Colonic mucosa (tissue), 4 donors: Measurements from ENCODE around the gene MACROD2. TPM values are rescaled to one million over a fixed set of nuclear protein-coding genes. Genes with fewer than 3 reads are reported as not detected.

Source experiments
- DNase-seq: peaks from one replicate; pipeline ENCODE4 v3.0.0-alpha.2; 2020
- H3K27ac ChIP-seq: fragments of 200-600 bp; one replicate; pipeline ENCODE4 v1.8.0; 2021
- H3K27me3 ChIP-seq: fragments of 200-600 bp; one replicate; pipeline ENCODE4 v1.8.0; 2021
- H3K36me3 ChIP-seq: fragments of 200-600 bp; one replicate; pipeline ENCODE4 v1.8.0; 2021
- H3K4me1 ChIP-seq: fragments of 200-600 bp; one replicate; pipeline ENCODE4 v1.8.0; 2021; ENCODE audit warnings: mild to moderate bottlenecking
- H3K4me3 ChIP-seq: fragments of 200-600 bp; one replicate; pipeline ENCODE4 v1.8.0; 2021
- H3K9ac ChIP-seq, 2 donors: one replicate each; pipeline ENCODE4 v1.7.0; 2013; ENCODE audit warnings: control low read depth in 2 of 2, low read depth in 2 of 2, low read length in 2 of 2
- H3K9me3 ChIP-seq: fragments of 200-600 bp; one replicate; pipeline ENCODE4 v1.8.0; 2021
- CTCF ChIP-seq: fragments of 200-600 bp; IDR thresholded peaks from one replicate; pipeline ENCODE4 v1.8.0; 2022; ENCODE audit warnings: antibody characterized with exemption, mild to moderate bottlenecking
- intact Hi-C: fragments of 100-400 bp; cut with DNase I; formaldehyde crosslinking; loops from one replicate; pipeline ENCODE4 v1.14.1; 2022
- total RNA-seq, 2 donors: library from RNA; stranded (reverse); fragmentation: NEBNext Ultra II Directional in 1 of 2; extraction: Animal tissue kit (Norgen Biotek cat#: 25700) in 1 of 2; gene quantifications; one replicate each; pipeline ENCODE4 v1.2.1, GENCODE V29; 2021
- donor health status: healthy.
- donor health status: DM: no; HTN: no; CAD: no.
- donor health status: DM: no; HTN: no; CAD: no.

MACROD2 gene
- total RNA-seq, 2 donors from 2014 or later, result 3.2 to 3.3 TPM

GRCh38 chr20:15162079-15162647 lies 1166.8 kb downstream of the MACROD2 start:
- H3K4me1 ChIP-seq, result no peaks in the 10 kb centered on the region
- H3K9ac ChIP-seq, result no peak overlapping the region
- no peak for TF ChIP-seq CTCF
- no peaks in the 10 kb centered on the region for H3K36me3 ChIP-seq
- no peaks in the 10 kb centered on the region for H3K9me3 ChIP-seq
- H3K27ac ChIP-seq, result no peak overlapping the region
- intact Hi-C loops, result no loop called here
- no peak for DNase-seq
- H3K4me3 ChIP-seq, result no peak overlapping the region
- no peaks in the 10 kb centered on the region for H3K27me3 ChIP-seq

GRCh38 chr20:15163632-15164031 lies 1168.3 kb downstream of the MACROD2 start:
- no peaks in the 10 kb centered on the region for H3K4me1 ChIP-seq
- intact Hi-C loops, result no loop called here
- H3K9me3 ChIP-seq, result no peaks in the 10 kb centered on the region
- H3K36me3 ChIP-seq, result no peaks in the 10 kb centered on the region
- H3K27me3 ChIP-seq, result no peaks in the 10 kb centered on the region
- H3K27ac ChIP-seq, result no peak overlapping the region
- no peak for TF ChIP-seq CTCF
- H3K4me3 ChIP-seq, result no peak overlapping the region
- H3K9ac ChIP-seq, result no peak overlapping the region
- DNase-seq, result no peak

GRCh38 chr20:15164726-15165125 lies 1169.4 kb downstream of the MACROD2 start:
- Histone ChIP-seq H3K36me3 (no peaks in the 10 kb centered on the region), H3K4me1 (no peaks in the 10 kb centered on the region), H3K27me3 (no peaks in the 10 kb centered on the region), H3K4me3 (no peak overlapping the region), H3K9me3 (no peaks in the 10 kb centered on the region), H3K9ac (no peak overlapping the region), H3K27ac (no peak overlapping the region)
- TF ChIP-seq CTCF, result no peak
- intact Hi-C loops, result no loop called here
- DNase-seq, result no peak

GRCh38 chr20:15166744-15167143 lies 1171.4 kb downstream of the MACROD2 start:
- H3K27me3 ChIP-seq, result no peaks in the 10 kb centered on the region
- no peak overlapping the region for H3K27ac ChIP-seq
- H3K9me3 ChIP-seq, result no peaks in the 10 kb centered on the region
- H3K36me3 ChIP-seq, result no peaks in the 10 kb centered on the region
- no peak for TF ChIP-seq CTCF
- H3K4me3 ChIP-seq, result no peak overlapping the region
- no peak for DNase-seq
- intact Hi-C loops, result no loop called here
- no peak overlapping the region for H3K9ac ChIP-seq
- no peaks in the 10 kb centered on the region for H3K4me1 ChIP-seq

- no peak for DNase-seq
- H3K9me3 ChIP-seq, result no peaks in the 10 kb centered on the region
- H3K4me3 ChIP-seq, result no peak overlapping the region
- no peaks in the 10 kb centered on the region for H3K27me3 ChIP-seq
- H3K27ac ChIP-seq, result no peak overlapping the region
- intact Hi-C loops, result no loop called here
- no peaks in the 10 kb centered on the region for H3K36me3 ChIP-seq
- no peak overlapping the region for H3K9ac ChIP-seq
- TF ChIP-seq CTCF, result no peak
- H3K4me1 ChIP-seq, result no peaks in the 10 kb centered on the region
These were observed 1175.7 kb downstream of the MACROD2 start for GRCh38 chr20:15171016-15171415.
